ENCODE measurements around the gene LCE1D.

Gene LCE1D

GRCh38 chr1:152796421-152796820, at the start of gene LCE1D:
Gene LCE1D, plus strand, starts transcription at chr1:152796721. Its CDS starts 1,074 bp downstream, at chr1:152797795.
- Histone ChIP-seq H3K4me3 (ENCODE audit: low read length) (no peak within 1 kb of the TSS), H3K27me3 (ENCODE audit: control insufficient read depth, insufficient read depth, low read length) (no peaks in the 10 kb centered on the region), H3K27ac (ENCODE audit: low read length) (no peak within 1 kb of the TSS), H3K4me1 (ENCODE audit: control insufficient read depth, insufficient read depth, low read length) (no peaks in the 10 kb centered on the region), H3K36me3 (ENCODE audit: control insufficient read depth, insufficient read depth, low read length) (no peaks in the 10 kb centered on the region), H3K9me3 (ENCODE audit: control insufficient read depth, insufficient read depth, low read length) (peaks cover 7% of the 10 kb centered on the region)
- no CpG with 5 or more reads among the region's 3 CpGs for WGBS (ENCODE audit: insufficient coverage, insufficient read length)
- DNase-seq (ENCODE audit: low read depth, low spot score), result no peak

- H3K9me3 ChIP-seq (ENCODE audit: control insufficient read depth, insufficient read depth, low read length), result peaks cover 13% of the 10 kb centered on the region
- H3K36me3 ChIP-seq (ENCODE audit: control insufficient read depth, insufficient read depth, low read length), result no peaks in the 10 kb centered on the region
- no peaks in the 10 kb centered on the region for H3K4me1 ChIP-seq (ENCODE audit: control insufficient read depth, insufficient read depth, low read length)
- no peaks in the 10 kb centered on the region; the same call in 1 of the 2 replicates for H3K27me3 ChIP-seq (ENCODE audit: control insufficient read depth, insufficient read depth, low read length)
- no CpG with 5 or more reads among the region's 1 CpG for WGBS (ENCODE audit: insufficient coverage, insufficient read length)
- H3K27ac ChIP-seq (ENCODE audit: low read length), result no peak overlapping the region
- H3K4me3 ChIP-seq (ENCODE audit: low read length), result no peak overlapping the region
- DNase-seq (ENCODE audit: low read depth, low spot score), result no peak
These were observed 48.7 kb upstream of the LCE1D start for GRCh38 chr1:152747831-152748230.

GRCh38 chr1:152752225-152752624, 44.3 kb upstream of the LCE1D start:
- H3K27me3 ChIP-seq (ENCODE audit: control insufficient read depth, insufficient read depth, low read length), result no peaks in the 10 kb centered on the region

GRCh38 chr1:152753586-152753985, 42.9 kb upstream of the LCE1D start:
- Histone ChIP-seq H3K27me3 (ENCODE audit: control insufficient read depth, insufficient read depth, low read length) (no peaks in the 10 kb centered on the region), H3K4me3 (ENCODE audit: low read length) (no peak overlapping the region), H3K9me3 (ENCODE audit: control insufficient read depth, insufficient read depth, low read length) (peaks cover 13% of the 10 kb centered on the region), H3K4me1 (ENCODE audit: control insufficient read depth, insufficient read depth, low read length) (no peaks in the 10 kb centered on the region), H3K36me3 (ENCODE audit: control insufficient read depth, insufficient read depth, low read length) (no peaks in the 10 kb centered on the region), H3K27ac (ENCODE audit: low read length) (no peak overlapping the region)
- WGBS (ENCODE audit: insufficient coverage, insufficient read length), result no CpG with 5 or more reads among the region's 1 CpG
- DNase-seq (ENCODE audit: low read depth, low spot score), result no peak

More at GRCh38 chr1:152752225-152752624, 44.3 kb upstream of the LCE1D start:
- Histone ChIP-seq H3K36me3 (ENCODE audit: control insufficient read depth, insufficient read depth, low read length) (no peaks in the 10 kb centered on the region), H3K9me3 (ENCODE audit: control insufficient read depth, insufficient read depth, low read length) (peaks cover 8% of the 10 kb centered on the region), H3K4me1 (ENCODE audit: control insufficient read depth, insufficient read depth, low read length) (no peaks in the 10 kb centered on the region), H3K27ac (ENCODE audit: low read length) (no peak overlapping the region), H3K4me3 (ENCODE audit: low read length) (no peak overlapping the region)
- no CpG with 5 or more reads among the region's 1 CpG for WGBS (ENCODE audit: insufficient coverage, insufficient read length)
- DNase-seq (ENCODE audit: low read depth, low spot score), result no peak

- no CpG with 5 or more reads among the region's 2 CpGs for WGBS (ENCODE audit: insufficient coverage, insufficient read length)
- H3K27me3 ChIP-seq (ENCODE audit: control insufficient read depth, insufficient read depth, low read length), result no peaks in the 10 kb centered on the region
- H3K4me3 ChIP-seq (ENCODE audit: low read length), result no peak overlapping the region
- DNase-seq (ENCODE audit: low read depth, low spot score), result no peak
- no peaks in the 10 kb centered on the region for H3K36me3 ChIP-seq (ENCODE audit: control insufficient read depth, insufficient read depth, low read length)
- peaks cover 32% of the 10 kb centered on the region for H3K9me3 ChIP-seq (ENCODE audit: control insufficient read depth, insufficient read depth, low read length)
- no peak overlapping the region for H3K27ac ChIP-seq (ENCODE audit: low read length)
- no peaks in the 10 kb centered on the region for H3K4me1 ChIP-seq (ENCODE audit: control insufficient read depth, insufficient read depth, low read length)
These were observed 39.6 kb upstream of the LCE1D start for GRCh38 chr1:152756872-152757271.

- Histone ChIP-seq H3K27me3 (ENCODE audit: control insufficient read depth, insufficient read depth, low read length) (no peaks in the 10 kb centered on the region), H3K9me3 (ENCODE audit: control insufficient read depth, insufficient read depth, low read length) (peaks cover 28% of the 10 kb centered on the region), H3K4me1 (ENCODE audit: control insufficient read depth, insufficient read depth, low read length) (no peaks in the 10 kb centered on the region), H3K27ac (ENCODE audit: low read length) (no peak within 1 kb of the TSS), H3K4me3 (ENCODE audit: low read length) (no peak within 1 kb of the TSS), H3K36me3 (ENCODE audit: control insufficient read depth, insufficient read depth, low read length) (no peaks in the 10 kb centered on the region)
- WGBS (ENCODE audit: insufficient coverage, insufficient read length), result no CpG with 5 or more reads among the region's 6 CpGs
- DNase-seq (ENCODE audit: low read depth, low spot score), result no peak
These were observed 38.8 kb upstream of the LCE1D start, which contains the start of gene KPRP for GRCh38 chr1:152757747-152758146. Gene KPRP, plus strand, starts transcription at chr1:152758025. Its CDS starts 1,564 bp downstream, at chr1:152759589.

GRCh38 chr1:152758636-152759035, 37.9 kb upstream of the LCE1D start:
- Histone ChIP-seq H3K9me3 (ENCODE audit: control insufficient read depth, insufficient read depth, low read length) (peaks cover 27% of the 10 kb centered on the region), H3K27ac (ENCODE audit: low read length) (no peak overlapping the region), H3K27me3 (ENCODE audit: control insufficient read depth, insufficient read depth, low read length) (no peaks in the 10 kb centered on the region), H3K36me3 (ENCODE audit: control insufficient read depth, insufficient read depth, low read length) (no peaks in the 10 kb centered on the region), H3K4me1 (ENCODE audit: control insufficient read depth, insufficient read depth, low read length) (no peaks in the 10 kb centered on the region), H3K4me3 (ENCODE audit: low read length) (no peak overlapping the region)
- DNase-seq (ENCODE audit: low read depth, low spot score), result no peak
- WGBS (ENCODE audit: insufficient coverage, insufficient read length), result no CpG with 5 or more reads among the region's 4 CpGs

GRCh38 chr1:152759453-152760173, 36.9 kb upstream of the LCE1D start:
- no peaks in the 10 kb centered on the region for H3K4me1 ChIP-seq (ENCODE audit: control insufficient read depth, insufficient read depth, low read length)
- WGBS (ENCODE audit: insufficient coverage, insufficient read length), result no CpG with 5 or more reads among the region's 8 CpGs
- no peak overlapping the region for H3K4me3 ChIP-seq (ENCODE audit: low read length)
- H3K27me3 ChIP-seq (ENCODE audit: control insufficient read depth, insufficient read depth, low read length), result no peaks in the 10 kb centered on the region
- no peaks in the 10 kb centered on the region for H3K36me3 ChIP-seq (ENCODE audit: control insufficient read depth, insufficient read depth, low read length)
- no peak for DNase-seq (ENCODE audit: low read depth, low spot score)
- peaks cover 27% of the 10 kb centered on the region for H3K9me3 ChIP-seq (ENCODE audit: control insufficient read depth, insufficient read depth, low read length)
- H3K27ac ChIP-seq (ENCODE audit: low read length), result no peak overlapping the region

GRCh38 chr1:152760551-152761190, 35.9 kb upstream of the LCE1D start:
- no peaks in the 10 kb centered on the region for H3K36me3 ChIP-seq (ENCODE audit: control insufficient read depth, insufficient read depth, low read length)
- H3K27me3 ChIP-seq (ENCODE audit: control insufficient read depth, insufficient read depth, low read length), result no peaks in the 10 kb centered on the region
- no peak for DNase-seq (ENCODE audit: low read depth, low spot score)
- H3K9me3 ChIP-seq (ENCODE audit: control insufficient read depth, insufficient read depth, low read length), result peaks cover 30% of the 10 kb centered on the region
- H3K4me3 ChIP-seq (ENCODE audit: low read length), result no peak overlapping the region
- H3K27ac ChIP-seq (ENCODE audit: low read length), result no peak overlapping the region
- H3K4me1 ChIP-seq (ENCODE audit: control insufficient read depth, insufficient read depth, low read length), result no peaks in the 10 kb centered on the region
- no CpG with 5 or more reads among the region's 31 CpGs for WGBS (ENCODE audit: insufficient coverage, insufficient read length)

- no peaks in the 10 kb centered on the region for H3K4me1 ChIP-seq (ENCODE audit: control insufficient read depth, insufficient read depth, low read length)
- H3K4me3 ChIP-seq (ENCODE audit: low read length), result no peak overlapping the region
- no peaks in the 10 kb centered on the region for H3K27me3 ChIP-seq (ENCODE audit: control insufficient read depth, insufficient read depth, low read length)
- H3K9me3 ChIP-seq (ENCODE audit: control insufficient read depth, insufficient read depth, low read length), result peaks cover 31% of the 10 kb centered on the region
- no peak overlapping the region for H3K27ac ChIP-seq (ENCODE audit: low read length)
- no peaks in the 10 kb centered on the region for H3K36me3 ChIP-seq (ENCODE audit: control insufficient read depth, insufficient read depth, low read length)
- WGBS (ENCODE audit: insufficient coverage, insufficient read length), result no CpG with 5 or more reads among the region's 3 CpGs
- DNase-seq (ENCODE audit: low read depth, low spot score), result no peak
These were observed 34.8 kb upstream of the LCE1D start for GRCh38 chr1:152761609-152762213.

Measured in iPS DF 6.9 (cell line).